Measurements from ENCODE around the gene NRP2.

DNA sequence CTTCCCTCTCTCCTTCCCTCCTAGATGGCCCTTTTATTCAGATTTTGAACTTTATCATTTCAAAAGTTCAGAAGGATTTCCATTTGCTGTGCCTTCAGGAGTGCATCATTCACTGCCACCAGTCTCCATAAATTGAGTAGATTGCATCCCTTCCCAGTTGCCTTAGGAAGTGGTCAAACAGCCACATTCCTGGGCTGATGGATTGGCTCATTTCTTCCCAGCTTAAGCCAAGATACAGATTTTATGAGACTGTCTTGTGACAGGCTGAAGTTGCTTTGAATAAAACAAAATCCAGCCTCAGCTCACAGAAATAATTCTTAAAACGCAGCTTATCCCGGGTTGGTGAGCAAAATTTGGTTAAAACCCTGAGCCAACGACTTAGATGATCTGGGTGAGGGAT, 9.8 kb downstream of the NRP2 start:
- TF ChIP-seq REST (IDR thresholded peaks at IDR 0.05; ENCODE audit: low read depth) (no peak), POLR2A (IDR thresholded peaks at IDR 0.05; ENCODE audit: borderline replicate concordance, extremely low read depth, insufficient read depth, insufficient read length) (no peak), EZH2 (IDR thresholded peaks at IDR 0.05) (no peak), CBX3 (IDR thresholded peaks at IDR 0.05; ENCODE audit: low read depth) (no peak), YY1 (IDR thresholded peaks at IDR 0.05; ENCODE audit: extremely low read depth, insufficient replicate concordance, low read depth, low read length) (no peak), SRF (IDR thresholded peaks at IDR 0.05; ENCODE audit: low read depth) (no peak), POLR2AphosphoS5 (IDR thresholded peaks at IDR 0.05; ENCODE audit: low read depth, low read length) (no peak), SIN3A (IDR thresholded peaks at IDR 0.05; ENCODE audit: low read depth) (no peak)
- TF ChIP-seq, protein P1, sequence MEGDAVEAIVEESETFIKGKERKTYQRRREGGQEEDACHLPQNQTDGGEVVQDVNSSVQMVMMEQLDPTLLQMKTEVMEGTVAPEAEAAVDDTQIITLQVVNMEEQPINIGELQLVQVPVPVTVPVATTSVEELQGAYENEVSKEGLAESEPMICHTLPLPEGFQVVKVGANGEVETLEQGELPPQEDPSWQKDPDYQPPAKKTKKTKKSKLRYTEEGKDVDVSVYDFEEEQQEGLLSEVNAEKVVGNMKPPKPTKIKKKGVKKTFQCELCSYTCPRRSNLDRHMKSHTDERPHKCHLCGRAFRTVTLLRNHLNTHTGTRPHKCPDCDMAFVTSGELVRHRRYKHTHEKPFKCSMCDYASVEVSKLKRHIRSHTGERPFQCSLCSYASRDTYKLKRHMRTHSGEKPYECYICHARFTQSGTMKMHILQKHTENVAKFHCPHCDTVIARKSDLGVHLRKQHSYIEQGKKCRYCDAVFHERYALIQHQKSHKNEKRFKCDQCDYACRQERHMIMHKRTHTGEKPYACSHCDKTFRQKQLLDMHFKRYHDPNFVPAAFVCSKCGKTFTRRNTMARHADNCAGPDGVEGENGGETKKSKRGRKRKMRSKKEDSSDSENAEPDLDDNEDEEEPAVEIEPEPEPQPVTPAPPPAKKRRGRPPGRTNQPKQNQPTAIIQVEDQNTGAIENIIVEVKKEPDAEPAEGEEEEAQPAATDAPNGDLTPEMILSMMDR (IDR thresholded peaks at IDR 0.05 in 2 of 3, conservative IDR thresholded peaks at IDR 0.05 in 1 of 3; ENCODE audit: borderline replicate concordance in 1 of 3, insufficient read depth in 1 of 3, low read depth in 2 of 3, low read length in 2 of 3): no peak

Measured in HCT116 (cell line).